GM18873 (cell line): Measurements from ENCODE around the gene TMEM200A.

Experiments
- ATAC-seq: cut with Tn5 transposase; IDR thresholded peaks from one replicate; pipeline ENCODE4 v1.9.1; 2021; ENCODE audit warnings: mild to moderate bottlenecking, moderate library complexity, moderate number of reproducible peaks; ENCODE audit not compliant: unreplicated experiment, low FRiP score

TMEM200A gene

GRCh38 chr6:130376936-130377335 lies 11.1 kb downstream of the TMEM200A start:
- no peak for ATAC-seq

- ATAC-seq, result no peak
Measured at GRCh38 chr6:130377371-130377770, 11.6 kb downstream of the TMEM200A start.

GRCh38 chr6:130377915-130378314 lies 12.1 kb downstream of the TMEM200A start:
- no peak for ATAC-seq

- ATAC-seq, result no peak
Measured at GRCh38 chr6:130379223-130379622, 13.4 kb downstream of the TMEM200A start.

GRCh38 chr6:130381012-130381411 lies 15.2 kb downstream of the TMEM200A start:
- ATAC-seq, result no peak

- ATAC-seq, result peak; percentile 53
Measured at GRCh38 chr6:130381459-130382380, 15.9 kb downstream of the TMEM200A start.

GRCh38 chr6:130382872-130383490 lies 17.2 kb downstream of the TMEM200A start:
- no peak for ATAC-seq

- ATAC-seq, result no peak
Measured at GRCh38 chr6:130385064-130385695, 19.4 kb downstream of the TMEM200A start.

- no peak for ATAC-seq
Measured at GRCh38 chr6:130389142-130389541, 23.3 kb downstream of the TMEM200A start.

- ATAC-seq, result no peak
Measured at GRCh38 chr6:130390890-130391289, 25.1 kb downstream of the TMEM200A start.

- ATAC-seq, result no peak
Measured at GRCh38 chr6:130393306-130393705, 27.5 kb downstream of the TMEM200A start.

- no peak for ATAC-seq
Measured at GRCh38 chr6:130394246-130394645, 28.4 kb downstream of the TMEM200A start.

- ATAC-seq, result no peak
Measured at GRCh38 chr6:130395164-130395563, 29.3 kb downstream of the TMEM200A start.

- ATAC-seq, result no peak
Measured at GRCh38 chr6:130396722-130397121, 30.9 kb downstream of the TMEM200A start.

GRCh38 chr6:130405549-130405948 lies 39.7 kb downstream of the TMEM200A start:
- no peak for ATAC-seq

- ATAC-seq, result no peak
Measured at GRCh38 chr6:130407032-130407431, 41.2 kb downstream of the TMEM200A start.

- ATAC-seq, result no peak
Measured at GRCh38 chr6:130409418-130410100, 43.7 kb downstream of the TMEM200A start.

GRCh38 chr6:130411481-130411880 lies 45.7 kb downstream of the TMEM200A start:
- no peak for ATAC-seq

- ATAC-seq, result no peak
Measured at GRCh38 chr6:130412556-130413290, 46.9 kb downstream of the TMEM200A start.

- no peak for ATAC-seq
Measured at GRCh38 chr6:130417951-130418350, 52.1 kb downstream of the TMEM200A start.
